Left kidney (tissue), 1 donor: ENCODE results near the gene FBXO45. TPM values are rescaled to one million over a fixed set of nuclear protein-coding genes. Genes with fewer than 3 reads are reported as not detected.

Experiments
- polyA plus RNA-seq: library from polyadenylated mRNA; unstranded; fragments of 120-200 nt; gene quantifications from one replicate; pipeline ENCODE4 v1.2.1, GENCODE V29; 2013; ENCODE audit not compliant: insufficient read length

The FBXO45 gene
- polyA plus RNA-seq, 1 donor = 16.7 TPM

Other genes with a start within 250 kb of the FBXO45 start
- 0.48 TPM for gene TM4SF19, start 230.3 kb upstream of the FBXO45 start, polyA plus RNA-seq
- gene UBXN7, start 136.2 kb upstream of the FBXO45 start, polyA plus RNA-seq = 39.7 TPM
- 21.9 TPM for gene RNF168, start 64.9 kb upstream of the FBXO45 start, polyA plus RNA-seq
- gene SMCO1, start 53.3 kb upstream of the FBXO45 start, polyA plus RNA-seq = not detected
- gene WDR53, start 106 bp upstream of the FBXO45 start, polyA plus RNA-seq = 18.5 TPM
- gene NRROS, start 71.0 kb downstream of the FBXO45 start, polyA plus RNA-seq = 2.6 TPM
- gene CEP19, start 143.6 kb downstream of the FBXO45 start, polyA plus RNA-seq = 4.9 TPM
- gene PIGX, start 143.7 kb downstream of the FBXO45 start, polyA plus RNA-seq = 32.5 TPM
- 88.6 TPM for gene PAK2, start 171.2 kb downstream of the FBXO45 start, polyA plus RNA-seq